Head of caudate nucleus (tissue), 42 donors: ENCODE data around the gene AGXT.

Experiments used
- DNase-seq, 42 donors: peaks; one replicate each; pipeline versions ENCODE4 v3.0.0 to v3.0.0-alpha.2; 2020 to 2021; ENCODE audit warnings: mixed read lengths in 7 of 42
- intact Hi-C: fragments of 100-400 bp; cut with DNase I; formaldehyde crosslinking; loops from one replicate; pipeline ENCODE4 v1.15.0; 2022

Gene AGXT

GRCh38 chr2:240892925-240893324, 24.3 kb downstream of the AGXT start:
- no peak for DNase-seq
- intact Hi-C loops: no loop called here

GRCh38 chr2:240893363-240893844, 24.8 kb downstream of the AGXT start:
- DNase-seq: peak in 40 of 42 donors; percentile 17 to 86 (median 52)
- intact Hi-C loops: no loop called here

- DNase-seq: no peak
- intact Hi-C loops: no loop called here
Measured at GRCh38 chr2:240894006-240894405, 25.4 kb downstream of the AGXT start.

- DNase-seq: no peak
- intact Hi-C loops: no loop called here
Measured at GRCh38 chr2:240894836-240895558, 26.4 kb downstream of the AGXT start.

- intact Hi-C loops: no loop called here
- peak in 1 of 42 donors; percentile 47 for DNase-seq
Measured at GRCh38 chr2:240895656-240896388, 27.2 kb downstream of the AGXT start, which contains the start of gene MAB21L4. Gene MAB21L4, minus strand, starts transcription at chr2:240896156. Its CDS starts 159 bp downstream, at chr2:240895997.

GRCh38 chr2:240896394-240896793, 27.8 kb downstream of the AGXT start:
- no peak for DNase-seq
- intact Hi-C loops: no loop called here

GRCh38 chr2:240896871-240897692, 28.5 kb downstream of the AGXT start:
- no peak for DNase-seq
- intact Hi-C loops: no loop called here

- intact Hi-C loops: no loop called here
- DNase-seq: no peak
Measured at GRCh38 chr2:240898108-240898730, 29.6 kb downstream of the AGXT start.

GRCh38 chr2:240898731-240899467, 30.3 kb downstream of the AGXT start:
- intact Hi-C loops: no loop called here

GRCh38 chr2:240899468-240899865, 30.8 kb downstream of the AGXT start:
- intact Hi-C loops: no loop called here
- no peak for DNase-seq

More at GRCh38 chr2:240898731-240899467, 30.3 kb downstream of the AGXT start:
- no peak for DNase-seq

GRCh38 chr2:240900141-240900860, 31.7 kb downstream of the AGXT start:
- DNase-seq: no peak
- intact Hi-C loops: no loop called here

GRCh38 chr2:240901986-240902614, 33.5 kb downstream of the AGXT start:
- DNase-seq: no peak
- intact Hi-C loops: no loop called here

- intact Hi-C loops: no loop called here
- no peak for DNase-seq
Measured at GRCh38 chr2:240902615-240903041, 34.0 kb downstream of the AGXT start.

GRCh38 chr2:240903191-240904060, 34.8 kb downstream of the AGXT start:
- intact Hi-C loops: no loop called here
- no peak for DNase-seq

- intact Hi-C loops: no loop called here
- DNase-seq: no peak
Measured at GRCh38 chr2:240904216-240905175, 35.9 kb downstream of the AGXT start.
